ENCODE data around the gene GTF3C4. TPM values are rescaled to one million over a fixed set of nuclear protein-coding genes. Genes with fewer than 3 reads are reported as not detected.

Gene GTF3C4
- total and polyA plus RNA-seq, 10 donors = 1.8 to 11.7 (median 10.5) TPM

DNA sequence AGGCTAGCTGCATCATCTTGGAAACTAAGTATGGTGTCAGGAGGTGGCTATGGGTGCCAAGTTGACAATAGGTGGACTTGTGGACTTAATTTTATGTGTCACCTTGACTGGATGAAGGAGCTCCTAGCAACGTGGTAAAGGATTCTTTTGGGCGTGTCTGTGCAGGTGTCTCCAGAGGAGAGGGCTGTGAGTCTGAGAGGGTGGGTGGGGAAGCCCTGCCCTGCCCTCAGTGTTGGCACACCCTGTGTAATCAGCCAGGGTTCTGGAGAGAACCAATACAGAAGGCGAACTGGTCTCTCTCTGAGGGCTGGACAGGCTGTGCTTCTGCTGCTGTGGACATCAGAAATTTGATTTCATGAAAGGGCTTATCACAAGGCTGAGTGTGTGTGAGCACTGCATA is 61.0 kb downstream of the GTF3C4 start:
- Histone ChIP-seq H3K4me3 (no peak overlapping the region), H3K27ac (no peak overlapping the region), H3K9me3 (no peaks in the 10 kb centered on the region), H3K36me3 (no peaks in the 10 kb centered on the region), H3K4me1 (no peaks in the 10 kb centered on the region), H3K27me3 (replicated peaks in 1 of 7) (peaks cover 0 to 28% (median 0%) of the 10 kb centered on the region in 7 donors)
- no peak for DNase-seq
- TF ChIP-seq, protein P1, sequence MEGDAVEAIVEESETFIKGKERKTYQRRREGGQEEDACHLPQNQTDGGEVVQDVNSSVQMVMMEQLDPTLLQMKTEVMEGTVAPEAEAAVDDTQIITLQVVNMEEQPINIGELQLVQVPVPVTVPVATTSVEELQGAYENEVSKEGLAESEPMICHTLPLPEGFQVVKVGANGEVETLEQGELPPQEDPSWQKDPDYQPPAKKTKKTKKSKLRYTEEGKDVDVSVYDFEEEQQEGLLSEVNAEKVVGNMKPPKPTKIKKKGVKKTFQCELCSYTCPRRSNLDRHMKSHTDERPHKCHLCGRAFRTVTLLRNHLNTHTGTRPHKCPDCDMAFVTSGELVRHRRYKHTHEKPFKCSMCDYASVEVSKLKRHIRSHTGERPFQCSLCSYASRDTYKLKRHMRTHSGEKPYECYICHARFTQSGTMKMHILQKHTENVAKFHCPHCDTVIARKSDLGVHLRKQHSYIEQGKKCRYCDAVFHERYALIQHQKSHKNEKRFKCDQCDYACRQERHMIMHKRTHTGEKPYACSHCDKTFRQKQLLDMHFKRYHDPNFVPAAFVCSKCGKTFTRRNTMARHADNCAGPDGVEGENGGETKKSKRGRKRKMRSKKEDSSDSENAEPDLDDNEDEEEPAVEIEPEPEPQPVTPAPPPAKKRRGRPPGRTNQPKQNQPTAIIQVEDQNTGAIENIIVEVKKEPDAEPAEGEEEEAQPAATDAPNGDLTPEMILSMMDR (IDR thresholded peaks at IDR 0.05 in 8 of 11, conservative IDR thresholded peaks at IDR 0.05 in 3 of 11) = no peak
- TF ChIP-seq POLR2AphosphoS5 (IDR thresholded peaks at IDR 0.05) = no peak
- intact Hi-C loops (cut with DNase I; ENCODE audit: low total_unique reads) = no loop called here
- 70 to 87% (median 76%) methylated on average over 3 of the region's 3 CpGs for WGBS, 5 donors

DNA sequence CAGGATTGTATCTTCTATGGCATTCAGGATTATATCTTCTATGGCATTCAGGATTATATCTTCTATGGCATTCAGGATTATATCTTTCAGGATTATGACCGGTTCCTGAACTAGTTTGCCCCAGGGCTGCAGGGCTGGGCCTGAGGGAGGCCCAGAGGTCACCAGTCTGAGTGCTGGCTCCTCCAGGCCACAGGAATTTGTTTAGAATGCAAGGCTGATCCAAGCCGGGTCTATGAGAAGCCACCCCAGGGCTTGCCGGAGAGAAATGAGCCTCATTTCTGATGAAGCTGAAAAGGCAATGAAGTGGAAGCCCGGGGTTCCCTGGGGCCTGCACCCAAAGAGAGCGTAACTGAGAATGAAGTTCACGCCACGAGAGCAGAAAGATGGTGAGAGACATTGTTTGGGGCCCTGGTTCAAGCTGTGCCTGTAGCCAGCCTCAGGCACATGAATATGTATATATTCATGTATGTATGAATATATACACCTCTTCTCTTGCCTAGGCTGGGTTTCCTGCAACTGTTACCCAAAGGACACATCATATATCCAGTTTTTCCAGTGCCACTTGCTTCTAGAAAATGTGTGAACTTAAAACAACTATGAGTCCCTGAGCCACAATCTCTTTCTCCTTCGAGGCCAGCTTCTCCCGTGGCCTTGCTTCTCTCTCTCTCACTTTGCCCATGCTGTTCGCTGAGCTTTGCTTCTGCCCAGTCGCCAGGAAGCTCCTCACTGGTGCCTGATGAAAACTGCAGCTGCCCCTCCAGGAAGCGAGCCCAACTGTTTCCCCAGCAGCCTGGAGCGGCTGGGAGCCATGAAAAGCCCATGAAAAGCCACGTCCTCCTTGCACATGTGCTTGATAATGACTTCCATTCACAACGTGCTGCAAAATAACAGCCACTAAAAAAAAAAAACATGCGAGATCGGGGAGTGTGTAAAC is 62.3 kb downstream of the GTF3C4 start:
- WGBS, 5 donors = 57 to 71% (median 67%) methylated on average over 17 of the region's 17 CpGs

DNA sequence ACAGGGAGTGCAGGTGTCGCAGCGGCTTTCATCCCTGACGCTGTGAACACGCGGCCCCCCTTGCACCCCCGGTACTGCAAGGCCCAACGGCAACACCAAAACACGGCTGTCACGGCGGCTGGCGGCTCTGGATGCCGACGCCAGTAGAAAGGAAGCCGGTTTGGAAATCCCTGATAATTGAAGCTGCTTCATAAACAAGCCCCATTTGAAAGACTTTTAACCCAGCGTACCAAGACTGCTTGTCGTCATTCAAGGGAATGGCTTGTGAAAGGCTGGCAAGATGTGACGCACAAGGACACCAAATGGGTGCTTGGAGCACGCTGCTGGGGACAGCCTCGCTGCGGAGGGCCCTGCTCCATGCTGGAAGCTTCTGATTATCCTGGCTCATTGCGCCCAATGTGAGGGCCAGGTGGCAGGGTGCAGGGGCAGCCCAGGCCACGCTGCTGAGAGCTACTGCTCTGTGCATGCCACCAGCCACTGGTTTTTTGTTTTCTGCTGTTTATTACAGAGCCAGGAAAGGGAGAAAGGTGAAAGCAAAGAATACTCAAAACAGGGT is 63.1 kb downstream of the GTF3C4 start:
- no peak overlapping the region for H3K27ac ChIP-seq
- WGBS, 5 donors = 81 to 90% (median 83%) methylated on average over 22 of the region's 22 CpGs

More for the DNA sequence above, 62.3 kb downstream of the GTF3C4 start:
- no peak for DNase-seq
- Histone ChIP-seq H3K9me3 (no peaks in the 10 kb centered on the region), H3K27ac (no peak overlapping the region), H3K4me1 (no peaks in the 10 kb centered on the region), H3K36me3 (no peaks in the 10 kb centered on the region), H3K4me3 (no peak overlapping the region), H3K27me3 (replicated peaks in 1 of 7) (peaks cover 0 to 24% (median 0%) of the 10 kb centered on the region in 7 donors)
- TF ChIP-seq POLR2AphosphoS5 (IDR thresholded peaks at IDR 0.05) = no peak
- TF ChIP-seq POLR2A (IDR thresholded peaks at IDR 0.05) = no peak
- TF ChIP-seq, protein P1 (IDR thresholded peaks at IDR 0.05 in 8 of 11, conservative IDR thresholded peaks at IDR 0.05 in 3 of 11) = no peak
- intact Hi-C loops (cut with DNase I; ENCODE audit: low total_unique reads) = no loop called here

More for the DNA sequence above, 63.1 kb downstream of the GTF3C4 start:
- Histone ChIP-seq H3K27me3 (replicated peaks in 1 of 7) (peaks cover 0 to 17% (median 0%) of the 10 kb centered on the region in 7 donors), H3K36me3 (no peaks in the 10 kb centered on the region), H3K4me3 (no peak overlapping the region), H3K9me3 (no peaks in the 10 kb centered on the region), H3K4me1 (no peaks in the 10 kb centered on the region)
- intact Hi-C loops (cut with DNase I; ENCODE audit: low total_unique reads) = no loop called here
- no peak for DNase-seq
- TF ChIP-seq, protein P1 (IDR thresholded peaks at IDR 0.05 in 8 of 11, conservative IDR thresholded peaks at IDR 0.05 in 3 of 11) = no peak
- no peak for TF ChIP-seq POLR2AphosphoS5 (IDR thresholded peaks at IDR 0.05)
- no peak for TF ChIP-seq POLR2A (IDR thresholded peaks at IDR 0.05)

Data from spleen (tissue), 11 donors.